Measurements from ENCODE around the gene DTNB. TPM values are rescaled to one million over a fixed set of nuclear protein-coding genes. Genes with fewer than 3 reads are reported as not detected.

Gene DTNB
- total and polyA plus RNA-seq, 10 of the 15 experiments (the other 5 are each of a cell fraction or from before 2014, with no cell fraction given): 4.5 to 30.6 (median 11.9) TPM

DNA sequence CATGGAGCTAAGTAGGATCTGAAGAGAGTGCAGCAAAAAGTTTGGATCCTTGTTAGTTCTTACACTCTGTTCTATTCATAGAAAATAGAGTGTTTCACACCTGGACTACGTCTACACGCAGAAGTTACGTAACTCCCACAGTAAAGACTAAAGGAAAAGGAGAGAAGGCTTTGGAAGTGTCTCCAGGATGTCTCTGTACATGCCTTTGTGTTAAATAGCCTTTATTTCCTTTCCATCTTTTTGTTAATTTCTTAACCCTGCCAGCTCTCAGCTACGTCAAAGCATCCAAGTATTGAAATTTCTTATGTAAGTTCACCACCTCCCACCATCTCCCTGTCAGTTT lies 8.4 kb downstream of the DTNB start:
- DNase-seq (ENCODE audit: low read depth, low spot score) (no peak), FAIRE-seq (no peak), ATAC-seq (no peak)
- POLR2A ChIA-PET: interaction anchor here (1.9 kb wide), 1 partner anchor 58 kb away, joined by 4 read pairs; no protein-coding TSS in a partner anchor
- SMC1A ChIA-PET (ENCODE audit: uncharacterized antibody, unreplicated experiment): interaction anchor here (0.6 to 6.1 kb wide), 11 partner anchors 12 to 499 kb away, joined by 3 to 72 read pairs (median 5); no protein-coding TSS in a partner anchor
- 67% methylated on average over 4 of the region's 4 CpGs for WGBS (ENCODE audit: insufficient coverage, insufficient replicate concordance, low lambda C conversion rate, missing lambda C conversion rate)
- Histone ChIP-seq H3K4me3 (no peak overlapping the region), H3K79me2 (ENCODE audit: control insufficient read depth, insufficient read depth, low read length) (no peaks in the 10 kb centered on the region), H3K9me3 (replicated peaks; ENCODE audit: control insufficient read depth, insufficient read depth, low read length) (no peaks in the 10 kb centered on the region), H2AFZ (ENCODE audit: control insufficient read depth, low read depth, low read length) (no peak overlapping the region), H3K36me3 (ENCODE audit: control insufficient read depth in 2 of 2, insufficient read depth in 2 of 2, low read length in 1 of 2) (no peaks in the 10 kb centered on the region), H3K4me2 (ENCODE audit: control insufficient read depth, insufficient read depth) (no peak overlapping the region; the same call in 1 of the 2 replicates), H3K27me3 (replicated peaks in 1 of 2; ENCODE audit: control insufficient read depth in 2 of 2, insufficient read depth in 2 of 2, low read length in 1 of 2) (no peaks in the 10 kb centered on the region), H3K9ac (ENCODE audit: control insufficient read depth, insufficient read depth, low read length) (no peak overlapping the region), H3K27ac (ENCODE audit: control insufficient read depth, insufficient read depth) (no peak overlapping the region), H3K4me1 (ENCODE audit: control insufficient read depth, insufficient read depth, low read length) (no peaks in the 10 kb centered on the region), H4K20me1 (ENCODE audit: control insufficient read depth, insufficient read depth) (no peaks in the 10 kb centered on the region)
- intact Hi-C loops (cut with micrococcal nuclease; ENCODE audit: unreplicated experiment): loop anchor here (2.0 kb wide), 1 partner anchor 58 kb away; no protein-coding TSS in a partner anchor
- in situ Hi-C loops (cut with MboI): no loop called here
- BruUV-seq (replicated peaks): no TSS peak
- RAD21 ChIA-PET (ENCODE audit: unreplicated experiment): interaction anchor here (1.2 to 6.2 kb wide), 5 partner anchors 50 to 499 kb away, joined by 4 to 59 read pairs (median 6); no protein-coding TSS in a partner anchor
- CTCF ChIA-PET: interaction anchor here (0.6 to 6.1 kb wide), 22 partner anchors 12 to 692 kb away, joined by 3 to 136 read pairs (median 4); no protein-coding TSS in a partner anchor
- TF ChIP-seq PML (IDR thresholded peaks at IDR 0.05; ENCODE audit: low read length) (no peak), STAT3 (IDR thresholded peaks at IDR 0.05; ENCODE audit: low read depth, low read length) (no peak), SMAD5 (IDR thresholded peaks at IDR 0.05; ENCODE audit: low read depth) (no peak), TAF1 (IDR thresholded peaks at IDR 0.05; ENCODE audit: borderline replicate concordance, low read depth, low read length) (no peak), GABPA (IDR thresholded peaks at IDR 0.05; ENCODE audit: low read depth) (no peak), NR2F1 (conservative IDR thresholded peaks at IDR 0.05) (no peak), NR2C1 (IDR thresholded peaks at IDR 0.05) (no peak), DPF2 (IDR thresholded peaks at IDR 0.05) (no peak)
- TF ChIP-seq, protein P1, sequence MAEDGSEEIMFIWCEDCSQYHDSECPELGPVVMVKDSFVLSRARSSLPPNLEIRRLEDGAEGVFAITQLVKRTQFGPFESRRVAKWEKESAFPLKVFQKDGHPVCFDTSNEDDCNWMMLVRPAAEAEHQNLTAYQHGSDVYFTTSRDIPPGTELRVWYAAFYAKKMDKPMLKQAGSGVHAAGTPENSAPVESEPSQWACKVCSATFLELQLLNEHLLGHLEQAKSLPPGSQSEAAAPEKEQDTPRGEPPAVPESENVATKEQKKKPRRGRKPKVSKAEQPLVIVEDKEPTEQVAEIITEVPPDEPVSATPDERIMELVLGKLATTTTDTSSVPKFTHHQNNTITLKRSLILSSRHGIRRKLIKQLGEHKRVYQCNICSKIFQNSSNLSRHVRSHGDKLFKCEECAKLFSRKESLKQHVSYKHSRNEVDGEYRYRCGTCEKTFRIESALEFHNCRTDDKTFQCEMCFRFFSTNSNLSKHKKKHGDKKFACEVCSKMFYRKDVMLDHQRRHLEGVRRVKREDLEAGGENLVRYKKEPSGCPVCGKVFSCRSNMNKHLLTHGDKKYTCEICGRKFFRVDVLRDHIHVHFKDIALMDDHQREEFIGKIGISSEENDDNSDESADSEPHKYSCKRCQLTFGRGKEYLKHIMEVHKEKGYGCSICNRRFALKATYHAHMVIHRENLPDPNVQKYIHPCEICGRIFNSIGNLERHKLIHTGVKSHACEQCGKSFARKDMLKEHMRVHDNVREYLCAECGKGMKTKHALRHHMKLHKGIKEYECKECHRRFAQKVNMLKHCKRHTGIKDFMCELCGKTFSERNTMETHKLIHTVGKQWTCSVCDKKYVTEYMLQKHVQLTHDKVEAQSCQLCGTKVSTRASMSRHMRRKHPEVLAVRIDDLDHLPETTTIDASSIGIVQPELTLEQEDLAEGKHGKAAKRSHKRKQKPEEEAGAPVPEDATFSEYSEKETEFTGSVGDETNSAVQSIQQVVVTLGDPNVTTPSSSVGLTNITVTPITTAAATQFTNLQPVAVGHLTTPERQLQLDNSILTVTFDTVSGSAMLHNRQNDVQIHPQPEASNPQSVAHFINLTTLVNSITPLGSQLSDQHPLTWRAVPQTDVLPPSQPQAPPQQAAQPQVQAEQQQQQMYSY (CRISPR knock-in tag; IDR thresholded peaks at IDR 0.05): no peak

Data from GM12878 (cell line).